ENCODE data around the gene YJU2.

Gene YJU2

GRCh38 chr19:4301590-4302242 is 54.8 kb downstream of the YJU2 start:
- no peak for DNase-seq

DNA sequence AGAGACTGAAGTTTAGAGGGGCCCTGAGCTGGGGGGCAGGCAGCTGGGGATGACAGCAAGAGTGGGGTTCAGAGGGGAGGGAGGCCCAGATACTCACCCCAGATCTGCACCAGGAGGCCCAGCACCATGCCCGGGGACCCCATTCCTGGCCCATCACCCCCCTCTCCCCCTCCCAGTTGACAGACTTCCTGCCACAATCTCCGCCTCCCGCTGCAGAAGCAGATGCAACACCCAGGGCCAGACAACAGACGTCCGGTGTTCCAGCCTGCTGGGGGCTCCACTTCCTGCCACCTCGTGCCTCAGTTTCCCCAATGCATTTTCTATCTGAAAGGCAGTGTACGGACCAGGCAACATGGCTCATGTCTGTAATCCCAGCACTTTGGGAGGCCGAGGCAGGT is 55.4 kb downstream of the YJU2 start, which contains the start of gene TMIGD2:
TMIGD2 (minus strand) TSS at position 147 of the 398 bp plus-strand sequence; CDS start at position 143, 4 bp downstream.
- no peak for DNase-seq

- no peak for DNase-seq
These were observed 57.1 kb downstream of the YJU2 start for GRCh38 chr19:4303819-4304537.

- peak; percentile 68 for DNase-seq
These were observed 57.8 kb downstream of the YJU2 start, which contains the start of gene FSD1 for GRCh38 chr19:4304538-4305256. TSS of gene FSD1 (plus strand) at chr19:4304598. CDS start at chr19:4304747, 149 bp downstream.

DNA sequence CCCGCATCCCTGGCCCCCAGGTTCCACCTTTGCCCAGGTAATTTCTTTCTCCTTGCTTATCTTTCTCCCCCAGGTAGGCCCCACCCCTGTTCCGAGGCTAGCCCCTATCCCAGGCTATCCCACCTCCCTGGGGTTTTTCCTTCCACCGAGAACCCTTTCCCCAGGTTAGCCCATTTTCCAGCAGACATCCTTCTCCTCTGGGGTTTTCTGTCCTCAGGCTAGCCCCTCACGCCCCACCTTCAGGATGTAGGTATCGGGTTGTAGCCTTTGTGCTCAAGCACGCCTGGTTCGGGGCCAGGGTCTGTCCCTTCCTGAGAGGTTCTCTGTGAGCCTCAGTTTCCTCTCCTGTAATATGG is 58.4 kb downstream of the YJU2 start:
- no peak for DNase-seq

DNA sequence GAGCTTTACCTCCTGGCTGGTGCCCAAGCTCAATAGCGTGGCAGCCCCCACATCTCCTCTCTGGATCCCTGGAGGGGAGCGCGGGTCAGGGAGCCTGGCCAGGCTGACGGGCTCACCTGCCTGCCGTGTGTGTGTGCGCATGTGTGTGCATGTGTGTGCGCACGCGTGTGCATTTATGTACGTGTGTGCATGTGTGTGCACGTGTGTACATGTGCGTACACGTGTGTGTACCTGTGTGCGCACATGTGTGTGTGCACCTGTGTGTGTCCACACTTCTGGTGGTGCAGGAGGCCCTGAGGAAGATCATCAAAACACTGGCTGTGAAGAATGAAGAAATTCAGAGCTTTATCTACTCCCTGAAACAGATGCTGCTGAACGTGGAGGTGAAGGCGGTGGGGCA is 58.8 kb downstream of the YJU2 start:
- no peak for DNase-seq

GRCh38 chr19:4310247-4311121 is 63.6 kb downstream of the YJU2 start:
- DNase-seq: no peak

DNA sequence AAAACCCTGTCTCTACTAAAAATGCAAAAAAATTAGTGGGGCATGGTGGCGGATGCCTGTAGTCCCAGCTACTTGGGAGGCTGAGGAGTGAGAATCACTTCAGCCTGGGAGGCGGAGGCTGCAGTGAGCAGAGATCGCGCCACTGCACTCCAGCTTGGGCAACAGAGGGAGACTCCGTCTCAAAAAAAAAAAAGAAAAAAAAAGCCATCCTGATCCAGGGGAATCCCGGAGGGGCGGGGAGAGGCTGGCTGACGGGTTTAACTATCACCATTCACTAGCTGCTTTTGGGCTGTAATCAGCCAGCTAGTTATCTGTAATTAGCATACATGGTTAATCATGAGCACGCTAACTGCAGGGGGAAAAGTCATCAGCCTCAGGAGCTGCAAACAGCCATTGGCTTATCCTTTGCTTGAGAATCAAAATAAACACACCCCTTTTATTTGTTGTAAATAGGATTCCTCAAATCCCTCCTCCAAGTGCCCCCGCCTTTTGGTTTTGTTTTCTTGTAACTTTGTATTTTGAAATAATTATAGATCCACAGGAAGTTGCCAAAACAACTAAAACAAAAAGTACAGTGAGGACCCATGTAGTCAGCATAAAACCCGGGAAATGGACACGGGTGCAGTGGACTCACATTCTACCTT is 67.1 kb downstream of the YJU2 start:
- no peak for DNase-seq

- no peak for DNase-seq
These were observed 70.1 kb downstream of the YJU2 start for GRCh38 chr19:4316956-4317355.

DNA sequence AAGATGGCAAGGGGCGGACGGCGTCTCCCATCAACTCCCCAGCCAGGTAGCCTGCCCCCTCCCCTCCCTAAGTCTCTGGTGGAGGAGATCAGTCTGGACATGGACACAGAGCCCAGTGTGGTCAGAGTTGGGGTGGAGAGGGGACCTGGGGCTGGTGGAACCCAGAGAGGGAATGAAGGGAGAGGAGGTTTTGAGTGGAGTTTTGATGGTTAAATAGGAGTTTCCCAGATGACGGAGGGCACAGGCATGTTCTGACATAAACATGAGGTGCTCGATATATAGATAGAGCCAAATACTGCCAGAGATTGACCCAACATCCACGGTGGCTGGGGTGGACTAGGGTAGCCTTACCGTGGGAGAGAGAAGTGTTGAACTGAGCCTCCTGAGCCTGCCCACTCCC is 71.6 kb downstream of the YJU2 start:
- no peak for DNase-seq
